Omental fat pad (tissue), 4 donors: ENCODE results near the gene CDC14A. TPM values are rescaled to one million over a fixed set of nuclear protein-coding genes. Genes with fewer than 3 reads are reported as not detected.

Source experiments
- ATAC-seq: fragments of 150-250 bp; one replicate; pipeline ENCODE4 v1.9.1; 2016; ENCODE audit warnings: mild to moderate bottlenecking, moderate library complexity; ENCODE audit not compliant: low FRiP score
- DNase-seq: peaks from one replicate; pipeline ENCODE4 v3.0.0-alpha.2; 2019; ENCODE audit warnings: low spot score
- total RNA-seq, 4 donors: library from RNA; depleted of rRNA; stranded (reverse); fragments of >200 nt; gene quantifications; one replicate each; pipeline ENCODE4 v1.1.0, GENCODE V29; 2016
- TF ChIP-seq, protein P1 (sequence below), 3 donors: fragments of 450-650 bp; IDR thresholded peaks; one replicate each; pipeline ENCODE4 v1.5.1; 2016 to 2017; ENCODE audit warnings: antibody characterized with exemption in 3 of 3, mild to moderate bottlenecking in 3 of 3, moderate library complexity in 2 of 3

The CDC14A gene
- total RNA-seq, 4 donors from 2014 or later: 9.4 to 39.9 (median 13.4) TPM

DNA sequence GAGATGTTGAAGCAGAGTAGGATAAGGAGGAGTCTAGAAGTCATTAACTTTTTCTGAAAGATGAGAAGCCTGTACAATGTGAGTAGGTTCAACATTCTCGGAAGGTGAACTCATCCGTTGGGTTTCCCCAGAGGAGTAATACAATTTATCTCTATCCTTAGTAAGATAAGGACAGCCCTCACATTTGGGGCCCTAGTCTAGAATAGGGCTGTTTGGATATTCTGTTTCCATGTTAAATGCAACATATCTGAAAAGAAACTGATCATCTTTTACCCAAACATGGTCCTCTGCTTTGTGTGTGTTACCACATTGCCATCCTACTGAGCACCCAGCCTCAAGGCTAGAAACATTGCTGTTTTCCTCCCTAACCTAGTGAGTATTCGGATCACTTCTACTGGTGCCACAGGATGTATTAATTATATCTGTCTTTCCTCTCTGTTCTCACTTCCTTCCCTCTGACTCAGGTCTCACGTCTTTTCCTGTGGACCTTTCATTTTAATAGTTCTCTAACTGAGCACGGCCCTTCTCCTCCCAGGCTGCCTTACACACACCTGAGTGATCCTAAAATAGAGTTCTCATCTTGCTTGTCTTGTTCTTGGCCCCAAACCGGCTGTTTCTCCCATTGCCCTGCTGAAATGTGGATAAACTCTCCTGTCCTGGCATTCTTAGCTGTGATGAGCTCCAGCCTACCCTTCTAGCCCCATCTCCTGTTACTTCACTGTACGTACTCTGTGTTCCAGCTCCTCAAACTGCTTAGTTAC, 91.7 kb downstream of the CDC14A start:
- TF ChIP-seq, protein P1, sequence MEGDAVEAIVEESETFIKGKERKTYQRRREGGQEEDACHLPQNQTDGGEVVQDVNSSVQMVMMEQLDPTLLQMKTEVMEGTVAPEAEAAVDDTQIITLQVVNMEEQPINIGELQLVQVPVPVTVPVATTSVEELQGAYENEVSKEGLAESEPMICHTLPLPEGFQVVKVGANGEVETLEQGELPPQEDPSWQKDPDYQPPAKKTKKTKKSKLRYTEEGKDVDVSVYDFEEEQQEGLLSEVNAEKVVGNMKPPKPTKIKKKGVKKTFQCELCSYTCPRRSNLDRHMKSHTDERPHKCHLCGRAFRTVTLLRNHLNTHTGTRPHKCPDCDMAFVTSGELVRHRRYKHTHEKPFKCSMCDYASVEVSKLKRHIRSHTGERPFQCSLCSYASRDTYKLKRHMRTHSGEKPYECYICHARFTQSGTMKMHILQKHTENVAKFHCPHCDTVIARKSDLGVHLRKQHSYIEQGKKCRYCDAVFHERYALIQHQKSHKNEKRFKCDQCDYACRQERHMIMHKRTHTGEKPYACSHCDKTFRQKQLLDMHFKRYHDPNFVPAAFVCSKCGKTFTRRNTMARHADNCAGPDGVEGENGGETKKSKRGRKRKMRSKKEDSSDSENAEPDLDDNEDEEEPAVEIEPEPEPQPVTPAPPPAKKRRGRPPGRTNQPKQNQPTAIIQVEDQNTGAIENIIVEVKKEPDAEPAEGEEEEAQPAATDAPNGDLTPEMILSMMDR (IDR thresholded peaks at IDR 0.05): no peak
- DNase-seq (no peak), ATAC-seq (peak; percentile 97)

DNA sequence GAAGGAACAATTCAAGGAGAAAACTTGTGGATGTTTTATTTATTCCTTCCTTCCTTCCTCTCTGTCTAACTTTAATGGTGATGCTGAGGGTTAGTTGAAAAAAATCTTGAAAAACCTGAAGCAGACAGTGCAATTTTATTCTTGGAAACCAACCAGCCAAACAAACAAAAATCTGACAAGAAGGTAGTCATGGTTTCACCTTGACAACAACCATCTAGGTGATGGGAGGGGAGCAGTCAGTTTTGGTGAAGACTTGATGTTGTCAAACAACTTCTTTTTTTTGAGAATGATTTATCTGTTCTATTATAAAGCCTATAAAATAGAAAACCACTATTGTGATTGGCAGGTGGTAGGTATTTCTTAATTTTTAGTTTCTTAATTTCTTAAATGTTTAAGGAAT, 93.3 kb downstream of the CDC14A start:
- no peak for DNase-seq
- ATAC-seq: no peak
- TF ChIP-seq, protein P1 (IDR thresholded peaks at IDR 0.05): no peak

- ATAC-seq: no peak
- no peak for DNase-seq
- TF ChIP-seq, protein P1 (IDR thresholded peaks at IDR 0.05): no peak
These were observed 96.1 kb downstream of the CDC14A start for GRCh38 chr1:100448366-100448765.

DNA sequence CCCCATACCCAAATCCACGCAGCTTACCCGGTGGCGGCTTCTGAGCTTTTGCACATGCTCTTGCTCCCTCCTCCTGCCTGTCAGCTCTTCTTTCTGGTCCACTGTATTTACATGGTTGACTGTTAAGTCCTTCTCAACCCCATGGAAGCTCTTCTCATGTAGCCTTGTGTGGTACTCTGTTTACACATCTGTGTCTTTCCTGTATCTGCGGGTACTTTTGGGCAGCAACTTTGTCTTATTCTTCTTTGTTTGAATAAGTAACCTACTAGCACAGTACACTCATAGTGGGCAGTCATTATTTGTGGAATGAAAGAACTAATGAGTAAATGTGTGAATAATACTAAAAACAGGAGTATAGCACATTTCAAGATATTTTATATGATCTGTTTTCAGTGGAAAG, 97.2 kb downstream of the CDC14A start:
- ATAC-seq: no peak
- DNase-seq: no peak
- TF ChIP-seq, protein P1 (IDR thresholded peaks at IDR 0.05): no peak

DNA sequence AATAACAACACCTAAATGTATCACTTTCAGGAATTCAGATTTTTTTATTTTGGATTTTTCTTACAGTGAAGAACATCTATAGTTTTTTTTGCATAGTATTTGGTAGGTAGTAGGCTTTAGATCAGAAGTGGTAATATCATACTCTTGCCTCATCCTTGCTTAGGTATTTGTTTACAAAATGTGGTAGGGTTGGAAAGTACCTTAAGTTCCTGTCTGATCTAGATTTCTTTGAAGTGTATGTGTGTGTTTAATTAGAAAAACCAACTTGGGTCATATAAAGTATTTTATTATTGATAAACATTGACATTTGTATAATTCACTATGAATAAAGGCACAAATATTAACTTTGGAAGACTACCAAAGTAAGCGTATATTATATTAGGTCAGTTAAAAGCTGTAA, 100.3 kb downstream of the CDC14A start:
- TF ChIP-seq, protein P1 (IDR thresholded peaks at IDR 0.05): no peak
- DNase-seq: no peak
- ATAC-seq: no peak

GRCh38 chr1:100455478-100456072, 103.3 kb downstream of the CDC14A start:
- DNase-seq (no peak), ATAC-seq (no peak)
- TF ChIP-seq, protein P1 (IDR thresholded peaks at IDR 0.05): no peak

DNA sequence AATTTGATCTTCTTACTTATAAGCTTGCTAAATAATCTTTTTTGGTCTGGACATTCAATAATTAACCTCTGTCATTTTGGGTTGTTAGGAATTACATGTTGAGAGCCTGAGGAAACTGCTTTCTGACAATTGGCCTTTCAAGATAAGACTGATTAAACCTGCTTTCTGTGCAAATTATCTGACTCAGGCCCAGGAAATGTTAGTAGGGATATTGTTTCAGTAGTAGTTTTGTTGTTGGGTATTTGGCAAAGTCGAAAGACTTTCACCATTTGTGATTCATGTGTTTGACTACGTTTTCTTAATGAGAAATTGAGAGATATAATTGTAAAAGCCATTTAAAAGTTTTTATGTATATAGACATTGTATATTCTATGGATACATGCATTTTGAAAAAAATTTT, 104.6 kb downstream of the CDC14A start:
- DNase-seq (no peak), ATAC-seq (no peak)
- TF ChIP-seq, protein P1 (IDR thresholded peaks at IDR 0.05): no peak
